ENCODE data around the gene PAPOLG.
A peak's percentile ranks its signal among the peaks of the same experiment; 100 is the strongest.
"Not testable (repeated sequence)": the region's sequence is repeated elsewhere in the genome, so short reads cannot be mapped to it uniquely, and the experiment has no call there.

The PAPOLG gene

DNA sequence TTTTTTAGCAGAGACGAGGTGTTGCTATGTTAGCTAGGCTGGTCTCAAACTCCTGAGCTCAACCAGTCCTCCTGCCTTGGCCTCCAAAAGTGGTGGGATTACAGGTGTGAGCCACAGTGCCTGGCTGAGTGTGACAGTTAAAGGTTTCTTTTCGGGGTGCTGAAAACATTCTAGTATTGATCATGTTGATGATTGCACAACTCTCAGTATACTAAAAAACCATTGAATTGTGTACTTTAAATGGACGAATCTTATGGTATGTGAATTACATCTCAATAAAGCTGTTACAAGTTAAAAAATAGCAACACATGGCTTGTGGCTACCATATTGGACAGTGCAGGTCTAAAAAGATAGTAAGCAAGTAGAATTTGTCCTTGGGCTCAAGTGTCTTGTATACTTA lies 22.3 kb downstream of the PAPOLG start:
- DNase-seq: no peak

DNA sequence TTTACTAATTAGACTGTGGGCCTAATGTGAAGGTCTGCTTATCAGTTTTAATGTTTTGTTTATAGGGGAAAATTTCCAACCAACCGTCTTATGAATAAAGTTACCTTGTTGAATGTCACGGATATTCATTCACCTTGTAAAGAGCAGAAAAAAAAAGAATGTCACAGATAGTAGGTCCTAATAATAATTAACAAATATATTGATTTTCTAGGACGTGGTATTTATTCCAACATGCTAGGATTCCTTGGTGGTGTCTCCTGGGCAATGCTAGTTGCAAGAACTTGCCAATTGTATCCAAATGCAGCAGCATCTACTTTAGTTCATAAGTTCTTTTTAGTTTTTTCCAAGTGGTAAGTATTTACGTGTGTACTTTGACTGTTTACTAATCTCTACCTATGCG lies 23.4 kb downstream of the PAPOLG start:
- no peak for DNase-seq

DNA sequence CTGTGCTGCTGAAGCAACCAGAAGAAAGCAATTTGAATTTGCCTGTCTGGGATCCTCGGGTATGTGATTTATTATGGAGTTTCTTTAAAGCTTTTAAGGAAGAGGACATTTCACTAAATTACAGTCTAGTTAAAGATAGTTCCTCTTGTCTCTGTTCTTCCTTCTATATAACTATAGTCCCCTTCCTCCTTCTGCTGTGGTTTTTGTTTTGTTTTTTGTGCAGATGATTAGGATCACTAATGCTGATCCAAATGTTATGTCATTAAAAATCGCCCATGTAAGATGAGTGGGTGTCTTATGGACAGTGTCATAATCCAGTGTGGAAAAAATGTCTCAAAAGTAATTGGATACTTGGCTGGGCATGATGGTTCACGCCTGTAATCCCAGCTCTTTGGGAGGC lies 24.7 kb downstream of the PAPOLG start:
- no peak for DNase-seq

DNA sequence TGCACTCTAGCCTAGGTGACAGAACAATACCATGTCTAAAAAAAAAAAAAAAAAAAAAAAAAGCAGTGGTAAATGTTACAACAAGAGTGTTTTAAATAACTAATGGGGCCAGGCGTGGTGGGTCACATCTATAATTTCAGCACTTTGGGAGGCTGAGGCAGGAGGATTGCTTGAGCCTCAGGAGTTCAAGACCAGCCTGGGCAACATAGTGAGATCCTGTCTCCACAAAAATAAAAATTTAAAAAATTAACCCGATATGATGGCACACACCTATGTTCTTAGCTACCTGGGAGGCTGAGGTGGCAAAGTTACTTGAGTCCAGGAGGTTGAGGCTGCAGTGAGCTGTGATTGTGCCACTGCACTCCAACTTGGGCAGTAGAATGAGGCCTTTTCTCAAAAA lies 37.1 kb downstream of the PAPOLG start:
- no peak for DNase-seq

DNA sequence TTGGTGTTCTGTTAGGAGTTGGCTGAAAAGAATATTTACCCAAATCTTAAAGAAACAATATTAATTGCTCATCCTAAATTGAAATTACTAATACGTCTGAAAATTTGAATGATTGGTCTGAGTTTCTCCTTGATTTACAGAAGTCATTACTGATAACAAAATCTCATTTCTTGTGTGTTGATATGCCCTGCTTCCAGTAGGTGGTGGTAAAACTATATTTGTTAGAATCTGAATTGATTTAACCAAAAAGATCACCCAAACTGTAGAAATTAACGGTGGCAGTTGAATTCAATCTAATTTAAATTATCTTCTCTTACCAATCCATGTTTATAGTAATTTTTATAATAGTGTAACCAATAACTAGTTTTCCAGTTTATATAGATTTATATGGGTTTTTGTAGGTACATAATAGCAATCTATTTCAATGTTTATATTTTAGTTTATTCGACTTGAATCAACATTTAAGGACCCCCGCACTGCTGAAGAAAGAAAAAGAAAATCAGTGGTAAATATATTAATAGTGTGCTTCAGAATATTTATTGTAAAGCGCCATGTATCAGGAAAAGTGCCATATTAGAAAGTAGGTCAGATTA lies 38.3 kb downstream of the PAPOLG start:
- peak; percentile 5 to 46 (median 31) for DNase-seq

DNA sequence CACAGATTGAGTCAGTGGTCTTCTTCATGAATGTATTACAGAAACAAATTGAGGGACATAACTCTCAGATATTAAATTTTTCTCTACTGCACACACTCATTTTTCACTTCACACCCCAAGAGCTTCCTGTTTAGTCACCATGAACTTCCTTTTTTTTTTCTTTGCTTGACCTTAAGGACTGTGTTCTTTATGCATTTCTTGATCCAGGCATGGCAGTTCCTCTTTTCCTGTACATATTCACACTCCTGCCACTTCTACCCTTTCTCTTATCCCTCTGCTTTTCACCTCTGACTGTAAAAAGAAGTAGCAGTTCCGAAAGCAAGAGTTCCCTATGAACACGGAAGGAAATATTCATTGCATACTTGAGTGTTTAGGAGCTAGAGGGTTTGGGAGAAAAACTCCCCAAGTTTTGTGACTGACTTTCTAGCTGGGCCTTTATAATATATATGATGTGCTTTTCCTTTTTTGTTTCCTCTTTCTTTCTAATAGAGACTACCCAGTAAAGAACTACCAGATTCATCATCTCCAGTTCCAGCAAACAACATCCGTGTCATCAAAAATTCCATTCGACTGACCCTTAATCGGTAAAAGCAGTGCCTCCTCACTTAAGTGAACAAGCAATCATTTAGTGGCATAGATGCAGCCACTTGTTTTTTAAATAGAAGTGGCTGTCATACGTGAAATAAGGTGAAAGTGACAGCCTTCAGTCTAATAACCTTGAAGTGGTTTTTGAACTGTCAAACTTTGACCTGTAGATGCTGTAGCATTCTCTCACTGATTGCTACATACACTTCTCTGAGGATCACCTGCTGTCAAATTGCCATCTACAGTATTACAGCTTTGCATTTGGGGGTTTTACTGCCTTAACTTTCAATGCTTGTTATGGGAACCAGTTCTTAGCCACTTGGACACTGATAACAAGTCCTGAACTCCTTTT lies 40.8 kb downstream of the PAPOLG start:
- DNase-seq: peak in 1 of 3 experiments; percentile 60

DNA sequence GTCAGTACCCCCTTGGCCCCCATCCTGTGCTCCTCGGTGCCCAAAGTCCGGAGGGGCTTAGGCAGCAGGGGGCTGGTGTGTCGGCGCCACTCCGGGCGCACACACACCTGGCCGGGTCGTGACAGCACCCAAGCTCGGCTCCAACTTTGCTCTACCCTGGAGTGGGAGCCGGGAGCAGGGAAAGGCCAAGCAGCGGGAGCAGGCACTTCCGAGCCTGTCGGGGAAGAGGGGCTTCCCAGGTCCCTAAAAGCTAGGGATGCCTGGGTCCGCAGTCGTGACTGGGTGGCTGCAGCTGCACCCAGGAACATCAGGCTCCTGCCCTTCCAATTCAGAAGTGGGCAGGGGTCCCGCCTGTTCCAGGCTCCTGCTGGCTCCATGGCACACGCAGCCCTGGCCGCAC lies 48.4 kb downstream of the PAPOLG start:
- no peak for DNase-seq

DNA sequence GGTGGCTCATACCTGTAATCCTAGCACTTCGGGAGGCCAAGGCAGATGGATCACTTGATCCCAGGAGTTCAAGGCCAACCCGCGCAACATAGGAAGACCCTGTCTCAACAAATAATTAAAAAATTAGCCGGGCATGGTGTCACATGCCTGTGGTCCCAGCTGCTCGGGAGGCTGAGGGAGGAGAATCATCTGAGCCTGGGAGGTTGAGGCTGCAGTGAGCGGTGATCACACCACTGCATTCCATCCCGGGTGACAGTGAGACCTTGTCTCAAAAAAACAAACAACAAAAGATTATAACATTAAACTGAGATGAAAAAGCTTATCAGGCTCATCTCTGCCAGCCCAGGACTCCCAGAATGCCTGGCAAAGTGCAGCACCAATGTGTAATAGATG lies 50.5 kb downstream of the PAPOLG start:
- no peak for DNase-seq

DNA sequence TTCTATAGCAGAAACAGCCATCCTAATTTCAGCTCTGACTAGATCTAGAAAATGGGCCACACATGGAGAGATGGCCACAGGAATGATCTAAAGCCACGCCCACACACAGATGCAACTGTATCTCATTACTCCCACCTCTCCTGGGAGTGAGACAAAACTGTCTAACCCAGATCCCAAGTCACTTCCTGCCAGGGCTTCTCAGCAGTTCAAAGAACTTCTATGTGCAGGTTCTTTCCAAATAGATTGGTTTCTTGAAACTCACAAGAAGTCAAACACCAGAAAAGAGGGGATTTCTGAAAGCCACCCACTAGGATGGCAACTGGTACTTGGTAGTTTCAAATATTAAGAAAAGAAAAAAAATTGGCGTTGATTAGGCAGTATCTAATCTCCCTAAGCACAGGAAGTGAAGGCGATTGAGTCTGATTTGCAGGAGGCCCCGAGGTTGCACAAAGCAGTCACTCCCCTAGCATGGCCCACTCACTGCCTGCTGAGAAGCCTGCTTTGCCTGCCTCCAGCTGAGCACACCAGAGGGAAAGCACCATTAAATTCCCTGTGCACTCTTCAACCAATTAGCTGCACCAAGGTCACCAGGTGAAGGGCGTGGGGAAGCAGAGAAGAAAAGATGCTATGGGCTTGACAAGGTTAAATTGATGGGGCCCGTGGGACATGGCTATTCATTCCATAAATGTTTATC lies 51.1 kb downstream of the PAPOLG start:
- peak; percentile 79 to 96 (median 92) for DNase-seq

DNA sequence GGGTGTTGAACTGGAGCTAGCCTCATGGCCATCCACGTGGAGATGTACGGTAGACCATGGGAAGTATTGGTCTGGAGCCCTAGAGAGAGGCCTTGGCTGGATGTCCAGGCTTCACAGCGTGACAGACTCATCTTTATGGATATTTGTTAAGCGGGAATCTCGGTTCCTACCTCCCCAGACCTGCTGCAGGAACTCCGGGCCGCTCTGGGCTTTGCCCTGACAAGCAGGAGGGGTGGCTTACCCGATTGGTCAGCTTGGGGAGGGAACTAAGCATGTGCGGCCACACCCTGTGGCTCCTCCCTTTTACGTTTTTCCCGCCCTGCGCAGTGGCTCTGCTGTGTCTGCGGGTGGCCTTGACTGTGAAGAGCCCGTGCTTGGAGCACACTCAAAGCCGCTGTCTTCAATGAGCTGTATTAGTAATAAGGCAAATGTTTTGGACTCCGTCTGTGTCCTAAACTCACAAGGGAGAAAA lies 52.3 kb downstream of the PAPOLG start:
- no peak for DNase-seq

DNA sequence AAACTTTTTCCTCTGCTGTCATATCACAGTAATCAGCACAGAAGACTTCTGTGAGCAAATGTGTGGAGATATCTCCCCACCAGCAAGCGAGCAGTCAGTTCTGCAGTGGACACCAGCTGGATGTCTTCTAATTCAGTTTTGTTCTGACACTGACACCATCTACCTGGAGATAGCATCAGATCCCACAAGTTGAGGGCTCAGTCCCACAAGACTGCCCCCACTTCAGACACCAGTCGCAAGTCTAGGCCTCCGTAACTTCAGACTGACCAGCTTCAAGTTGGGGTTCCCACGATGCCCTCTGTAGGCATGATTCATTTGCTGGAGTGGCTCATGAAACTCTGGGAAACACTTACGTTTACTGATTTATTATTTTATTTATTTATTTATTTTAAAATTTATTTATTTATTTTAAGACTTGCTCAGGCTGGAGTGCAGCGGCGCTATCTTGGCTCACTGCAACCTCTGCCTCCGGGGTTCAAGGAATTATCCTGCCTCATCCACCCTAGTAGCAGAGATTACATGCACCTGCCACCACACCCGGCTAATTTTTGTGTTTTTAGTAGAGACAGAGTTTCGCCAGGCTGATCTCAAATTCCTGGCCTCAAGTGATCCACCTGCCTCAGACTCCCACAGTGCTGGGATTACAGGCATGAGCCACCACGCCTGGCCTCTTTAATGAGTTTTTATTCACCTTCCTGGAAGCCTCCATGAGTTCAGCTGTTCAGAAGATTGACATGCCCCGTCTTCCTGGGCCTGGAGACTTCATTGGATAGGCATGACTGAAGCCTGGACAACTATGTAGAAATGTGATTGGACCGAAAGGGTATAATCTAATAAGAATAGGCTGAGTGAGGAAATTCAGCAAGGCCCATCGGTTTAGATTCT lies 55.7 kb downstream of the PAPOLG start:
- no peak for DNase-seq

DNA sequence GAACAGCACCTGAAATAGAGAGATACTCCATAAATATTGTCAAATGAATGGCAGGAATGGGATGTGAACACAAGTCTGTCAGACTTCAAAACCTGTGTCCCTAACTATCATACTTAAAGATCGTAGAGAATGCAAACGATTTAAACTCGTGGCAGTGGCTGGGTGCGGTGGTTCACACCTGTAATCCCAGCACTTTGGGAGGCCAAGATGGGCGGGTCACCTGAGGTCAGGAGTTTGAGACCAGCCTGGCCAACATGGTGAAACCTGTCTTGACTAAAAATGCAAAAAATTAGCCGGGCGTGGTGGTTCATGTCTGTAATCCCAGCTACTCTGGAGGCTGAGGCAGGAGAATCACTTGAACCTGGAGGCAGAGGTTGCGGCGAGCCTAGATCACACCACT lies 61.1 kb downstream of the PAPOLG start:
- not testable (repeated sequence) for DNase-seq

DNA sequence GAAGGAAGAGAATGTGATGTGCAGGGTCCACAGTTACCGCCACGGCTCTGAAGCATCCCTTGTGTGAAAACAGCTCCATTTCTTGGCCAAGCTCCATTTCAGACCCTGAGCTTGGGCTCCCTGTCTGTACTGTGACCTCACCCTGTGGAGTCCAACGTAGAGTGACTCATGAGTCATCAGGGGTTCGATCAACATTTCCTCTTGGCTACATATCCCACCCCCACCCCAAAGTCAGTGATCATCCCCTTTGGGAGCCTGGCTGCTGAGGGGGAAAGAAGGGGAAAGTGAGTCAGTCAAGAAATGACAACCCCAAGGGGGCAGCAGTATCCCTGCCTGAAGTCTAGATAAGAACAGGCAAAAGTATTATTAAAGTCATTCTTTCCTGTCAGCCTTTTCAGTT lies 62.2 kb downstream of the PAPOLG start:
- no peak for DNase-seq

DNA sequence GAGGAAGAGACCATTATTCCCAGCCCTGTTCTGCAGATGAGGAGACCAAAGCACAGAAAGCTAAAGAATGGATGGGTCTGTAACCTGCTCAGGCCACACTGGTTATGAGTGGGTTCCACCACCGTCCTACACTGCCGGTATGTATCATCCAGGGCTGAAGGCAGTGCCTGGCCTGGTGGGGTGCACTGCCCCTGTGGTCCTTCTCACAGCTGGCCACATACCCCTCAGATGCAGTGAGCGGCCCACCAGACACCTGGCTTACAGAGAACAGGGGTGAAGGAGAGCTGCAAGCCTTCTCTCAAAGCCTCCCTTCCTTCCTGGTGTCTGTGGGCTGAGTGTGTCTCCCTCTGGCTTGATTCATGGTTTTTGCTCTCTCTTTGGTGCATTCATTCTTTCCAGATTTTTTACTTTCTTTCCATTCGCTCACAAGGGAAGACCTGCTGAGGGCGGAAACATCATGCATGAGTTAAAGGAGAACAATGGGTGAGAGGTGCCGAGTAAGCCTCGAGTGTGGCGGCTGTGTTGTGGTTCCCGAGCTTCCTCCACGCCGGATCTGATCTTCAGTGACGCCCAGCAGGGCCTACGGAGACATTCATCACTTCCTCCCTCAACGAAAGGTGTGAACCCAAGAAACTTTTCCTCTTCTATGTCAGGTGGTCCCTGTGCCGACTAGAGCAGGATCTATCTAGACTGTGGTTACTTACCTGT lies 63.2 kb downstream of the PAPOLG start:
- no peak for DNase-seq

DNA sequence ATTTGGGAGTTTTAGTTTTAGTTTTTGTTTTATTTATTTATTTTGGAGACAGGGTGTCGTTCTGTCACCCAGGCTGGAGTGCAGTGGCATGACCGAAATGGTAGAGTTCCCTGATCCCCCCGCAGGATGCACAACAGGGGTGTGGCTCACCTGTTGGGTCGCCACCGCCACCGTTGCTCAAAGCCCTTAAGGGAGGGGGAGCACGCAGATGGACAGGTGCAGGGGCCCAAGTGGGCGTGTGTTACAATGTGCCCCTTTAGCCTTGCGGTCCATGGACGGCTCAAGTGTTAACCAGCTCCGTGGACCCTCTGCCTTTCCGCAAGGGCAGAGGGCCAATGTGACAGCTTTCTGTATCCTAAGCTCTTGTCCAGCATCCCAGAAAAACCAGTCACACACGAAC lies 63.9 kb downstream of the PAPOLG start:
- DNase-seq: no peak

DNA sequence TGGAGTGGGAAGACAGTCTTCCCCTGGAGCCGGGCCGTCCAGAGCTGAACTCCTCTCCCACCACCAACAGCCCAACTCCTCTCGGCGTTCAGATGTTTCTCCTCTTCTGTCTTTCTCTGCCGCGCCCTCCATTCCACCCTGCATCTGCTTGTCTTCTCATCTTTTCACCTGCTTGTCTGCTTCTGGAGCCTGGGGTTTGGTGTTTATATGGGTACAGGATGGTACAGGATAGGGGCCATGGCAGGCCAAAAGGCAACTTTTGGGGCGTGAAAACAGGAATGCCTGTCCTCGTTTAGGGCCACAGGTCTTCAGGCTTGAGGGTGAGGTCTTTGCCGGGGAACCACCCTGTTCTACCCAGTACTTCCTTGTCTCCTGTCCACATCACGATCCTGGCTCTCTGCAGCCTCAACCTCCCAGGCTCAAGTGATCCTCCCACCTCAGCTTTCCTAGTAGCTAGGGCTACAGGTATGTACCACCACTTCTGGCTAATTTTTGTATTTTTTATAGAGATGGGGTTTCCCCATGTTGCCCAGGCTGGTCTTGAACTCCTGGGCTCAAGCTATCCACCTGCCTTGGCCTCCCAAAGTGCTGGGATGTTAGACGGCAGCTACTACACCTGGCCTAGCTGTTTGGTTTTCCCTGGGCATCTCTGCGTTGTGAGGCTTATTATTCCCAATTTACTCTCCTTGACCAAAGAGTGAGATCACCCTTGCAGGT lies 64.5 kb downstream of the PAPOLG start:
- no peak for DNase-seq

DNA sequence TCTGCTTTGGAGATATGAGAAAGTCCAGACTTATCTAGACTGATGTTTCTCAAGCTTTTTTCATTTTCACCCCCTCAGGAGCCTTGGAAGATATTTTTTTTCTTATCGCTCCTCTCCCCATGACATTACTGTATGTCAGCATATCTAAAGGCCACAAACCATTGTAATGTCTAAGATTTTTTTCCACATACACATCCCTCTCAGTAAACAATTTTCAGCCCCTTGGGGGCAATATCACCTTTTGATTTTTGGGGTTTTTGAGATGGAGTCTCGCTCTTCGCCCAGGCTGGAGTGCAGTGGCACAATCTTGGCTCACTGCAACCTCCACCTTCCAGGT lies 65.0 kb downstream of the PAPOLG start:
- no peak for DNase-seq

DNA sequence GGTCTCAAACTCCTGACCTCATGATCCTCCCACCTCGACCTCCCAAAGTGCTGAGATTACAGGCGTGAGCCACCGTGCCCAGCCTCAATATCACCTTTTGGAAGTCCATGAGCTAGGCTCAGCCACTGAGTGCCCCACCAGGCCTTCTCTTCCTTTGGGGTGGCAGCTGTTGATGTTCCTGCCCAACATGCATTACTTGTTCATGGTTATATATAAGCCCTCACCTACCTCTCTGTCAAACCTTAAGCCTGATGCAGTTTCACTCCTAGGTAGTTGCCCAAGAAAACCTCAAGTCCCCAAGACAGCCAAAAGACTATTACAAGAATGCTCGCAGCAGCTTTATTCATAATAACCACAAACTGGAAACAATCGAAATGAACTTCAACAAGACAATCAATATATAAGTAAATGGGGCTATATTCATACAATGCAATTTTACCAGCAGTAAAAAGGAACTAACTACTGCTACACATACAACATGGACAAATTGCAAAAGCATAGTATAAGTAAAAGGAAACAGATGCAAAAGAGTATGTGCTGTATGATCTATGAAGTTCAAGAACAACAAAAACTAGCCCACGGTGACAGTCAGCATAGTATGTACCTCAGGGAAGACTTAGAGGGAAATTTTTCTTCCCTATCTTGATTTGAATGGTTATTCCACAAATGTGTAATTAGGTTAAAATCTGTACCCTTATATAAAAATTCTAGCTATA lies 65.7 kb downstream of the PAPOLG start:
- no peak for DNase-seq

DNA sequence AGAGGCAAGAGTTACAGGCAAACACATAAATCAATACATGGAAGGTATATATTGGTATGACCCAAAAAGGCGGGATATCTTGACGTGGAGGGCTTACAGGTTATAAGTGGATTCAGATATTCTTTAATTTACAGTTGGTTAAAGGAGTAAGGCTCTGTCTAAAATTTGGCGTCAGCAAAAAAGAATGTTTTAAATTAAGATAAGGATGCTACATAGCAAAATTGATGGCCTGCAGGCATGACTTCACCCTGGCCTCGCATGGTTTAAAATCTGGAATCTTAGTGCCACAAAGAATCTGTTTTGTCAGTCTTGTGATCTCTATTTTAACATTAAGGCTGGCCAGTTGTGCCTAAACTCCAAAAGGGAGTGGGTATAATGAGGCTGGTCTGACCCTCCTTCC lies 66.9 kb downstream of the PAPOLG start:
- DNase-seq: no peak

DNA sequence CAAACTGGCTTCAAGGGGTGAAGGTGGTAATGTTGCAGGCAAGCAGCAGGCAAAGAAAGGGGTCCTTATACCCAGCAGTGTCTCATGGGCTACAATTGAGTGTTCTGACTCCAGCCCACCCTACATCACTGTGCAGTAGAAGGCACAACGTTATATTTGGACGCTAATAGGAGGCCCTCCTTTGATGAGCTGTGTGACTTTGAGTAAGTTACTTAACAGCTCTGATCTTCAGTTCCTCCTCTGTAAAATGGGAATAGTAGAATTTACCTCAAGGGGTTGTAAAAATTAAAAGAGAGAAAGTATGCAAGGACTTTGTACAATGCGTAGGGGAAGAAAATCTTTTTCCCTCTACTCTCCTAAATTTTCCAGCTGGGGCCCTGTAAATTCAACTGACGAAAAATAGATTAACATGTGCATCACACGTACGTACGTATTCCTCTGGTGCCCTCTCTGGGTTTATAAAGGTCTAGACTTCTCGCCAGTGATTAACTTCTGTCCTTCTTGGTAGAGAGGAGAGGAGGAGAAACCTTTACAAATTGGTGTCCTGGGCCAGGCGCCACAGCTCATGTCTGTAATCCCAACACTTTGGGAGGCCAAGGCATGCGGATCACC lies 67.7 kb downstream of the PAPOLG start:
- DNase-seq: no peak
